Kidney (tissue), 14 donors: Measurements from ENCODE around the gene TTC24. TPM values are rescaled to one million over a fixed set of nuclear protein-coding genes. Genes with fewer than 3 reads are reported as not detected.

Source experiments
- DNase-seq, 5 donors: peaks; one replicate each; pipeline ENCODE4 v3.0.0-alpha.2; 2013 to 2020
- FAIRE-seq: peaks from 2 replicates; lab custom pipeline; 2012; peaks lifted over from hg19 to GRCh38; lab: Jason Lieb, UNC
- H3K27ac ChIP-seq, 2 donors: one replicate each; pipeline ENCODE4 v1.7.0; 2013; ENCODE audit warnings: low read depth in 2 of 2, low read length in 2 of 2, inconsistent platforms in 1 of 2
- H3K27me3 ChIP-seq: one replicate; pipeline ENCODE4 v1.7.1; 2013; ENCODE audit warnings: low read length, inconsistent platforms; ENCODE audit not compliant: control insufficient read depth, insufficient read depth
- H3K36me3 ChIP-seq, 3 donors: one replicate each; pipeline versions ENCODE4 v1.7.0 to v1.7.1; 2013; ENCODE audit warnings: low read length in 3 of 3, control low read depth in 1 of 3, inconsistent platforms in 1 of 3; ENCODE audit not compliant: insufficient read depth in 3 of 3, control insufficient read depth in 2 of 3
- H3K4me1 ChIP-seq, 3 donors: one replicate each; pipeline versions ENCODE4 v1.7.0 to v1.7.1; 2013; ENCODE audit warnings: low read length in 3 of 3, inconsistent platforms in 1 of 3, low read depth in 1 of 3; ENCODE audit not compliant: control insufficient read depth in 2 of 3, insufficient read depth in 2 of 3
- H3K4me3 ChIP-seq, 3 donors: one replicate each; pipeline versions ENCODE4 v1.7.0 to v1.8.1; 2013; ENCODE audit warnings: low read length in 3 of 3, control low read depth in 1 of 3, inconsistent platforms in 1 of 3
- H3K9ac ChIP-seq, 3 donors: one replicate each; pipeline versions ENCODE4 v1.7.0 to v1.7.1; 2013; ENCODE audit warnings: low read length in 3 of 3, control low read depth in 1 of 3, inconsistent platforms in 1 of 3
- H3K9me3 ChIP-seq, 3 donors: one replicate each; pipeline versions ENCODE4 v1.7.0 to v1.7.1; 2013; ENCODE audit warnings: low read length in 3 of 3, control low read depth in 1 of 3, inconsistent platforms in 1 of 3; ENCODE audit not compliant: control insufficient read depth in 2 of 3, insufficient read depth in 1 of 3
- CTCF ChIP-seq: IDR thresholded peaks from 3 replicates; pipeline ENCODE4 v1.5.1; 2012; ENCODE audit warnings: mild to moderate bottlenecking, moderate library complexity, borderline replicate concordance; ENCODE audit not compliant: insufficient read depth; ENCODE audit errors: extremely low read depth
- intact Hi-C: fragments of 100-400 bp; cut with DNase I; formaldehyde crosslinking; loops from one replicate; pipeline ENCODE4 v1.11.1; 2022
- polyA plus RNA-seq: library from polyadenylated mRNA; stranded (reverse); fragments of 350-450 nt; fragmentation: Illumina TruSeq; extraction: RNeasy Lipid Tissue Mini Kit (QIAGEN cat#74804); gene quantifications from one replicate; pipeline ENCODE4 v1.2.3, GENCODE V29; 2014; ENCODE audit warnings: low read depth, low replicate concordance; ENCODE audit not compliant: insufficient read depth
- total RNA-seq: library from RNA; stranded (reverse); fragmentation: NEBNext Ultra II Directional; extraction: Animal tissue kit (Norgen Biotek cat#: 25700); gene quantifications from one replicate; pipeline ENCODE4 v1.2.1, GENCODE V29; 2021
- donor health status: control.
- donor health status: control.
- donor health status: control.
- donor health status: control.
- donor health status: control.
- donor health status: DM: yes; HTN: yes; CAD: no.
- donor health status: Normal renal cell carcinoma (clear cell type).

TTC24 gene
- total and polyA plus RNA-seq, 2 donors from 2014 or later = 0.57 TPM; not detected in 1

GRCh38 chr1:156533568-156534220, 45.8 kb upstream of the TTC24 start:
- no peak for TF ChIP-seq CTCF
- Histone ChIP-seq H3K27me3 (no peaks in the 10 kb centered on the region), H3K36me3 (no peaks in the 10 kb centered on the region), H3K9me3 (no peaks in the 10 kb centered on the region), H3K4me3 (no peak overlapping the region), H3K9ac (no peak overlapping the region), H3K4me1 (no peaks in the 10 kb centered on the region), H3K27ac (no peak overlapping the region)
- no peak for DNase-seq
- intact Hi-C loops = no loop called here
- FAIRE-seq = no peak

GRCh38 chr1:156534424-156535060, 45.0 kb upstream of the TTC24 start:
- intact Hi-C loops = no loop called here
- Histone ChIP-seq H3K27me3 (no peaks in the 10 kb centered on the region), H3K9me3 (no peaks in the 10 kb centered on the region), H3K36me3 (peaks cover 0 to 2% (median 0%) of the 10 kb centered on the region in 3 donors), H3K9ac (no peak overlapping the region), H3K27ac (no peak overlapping the region), H3K4me1 (no peaks in the 10 kb centered on the region), H3K4me3 (no peak overlapping the region)
- no peak for TF ChIP-seq CTCF
- FAIRE-seq = no peak
- no peak for DNase-seq

- intact Hi-C loops = no loop called here
- Histone ChIP-seq H3K9me3 (no peaks in the 10 kb centered on the region), H3K9ac (no peak overlapping the region), H3K27ac (no peak overlapping the region), H3K4me3 (no peak overlapping the region), H3K27me3 (no peaks in the 10 kb centered on the region), H3K36me3 (peaks cover 0 to 2% (median 0%) of the 10 kb centered on the region in 3 donors), H3K4me1 (no peaks in the 10 kb centered on the region)
- no peak for DNase-seq
- FAIRE-seq = no peak
- TF ChIP-seq CTCF = no peak
These were observed 42.5 kb upstream of the TTC24 start for GRCh38 chr1:156537027-156537426.
